ENCODE data around the gene LEKR1. TPM values are rescaled to one million over a fixed set of nuclear protein-coding genes. Genes with fewer than 3 reads are reported as not detected.

LEKR1 gene
- total and polyA plus RNA-seq, 2 of the 13 experiments (the other 11 are each of a cell fraction or from before 2014, with no cell fraction given) = 0.49 to 1.5 TPM

DNA sequence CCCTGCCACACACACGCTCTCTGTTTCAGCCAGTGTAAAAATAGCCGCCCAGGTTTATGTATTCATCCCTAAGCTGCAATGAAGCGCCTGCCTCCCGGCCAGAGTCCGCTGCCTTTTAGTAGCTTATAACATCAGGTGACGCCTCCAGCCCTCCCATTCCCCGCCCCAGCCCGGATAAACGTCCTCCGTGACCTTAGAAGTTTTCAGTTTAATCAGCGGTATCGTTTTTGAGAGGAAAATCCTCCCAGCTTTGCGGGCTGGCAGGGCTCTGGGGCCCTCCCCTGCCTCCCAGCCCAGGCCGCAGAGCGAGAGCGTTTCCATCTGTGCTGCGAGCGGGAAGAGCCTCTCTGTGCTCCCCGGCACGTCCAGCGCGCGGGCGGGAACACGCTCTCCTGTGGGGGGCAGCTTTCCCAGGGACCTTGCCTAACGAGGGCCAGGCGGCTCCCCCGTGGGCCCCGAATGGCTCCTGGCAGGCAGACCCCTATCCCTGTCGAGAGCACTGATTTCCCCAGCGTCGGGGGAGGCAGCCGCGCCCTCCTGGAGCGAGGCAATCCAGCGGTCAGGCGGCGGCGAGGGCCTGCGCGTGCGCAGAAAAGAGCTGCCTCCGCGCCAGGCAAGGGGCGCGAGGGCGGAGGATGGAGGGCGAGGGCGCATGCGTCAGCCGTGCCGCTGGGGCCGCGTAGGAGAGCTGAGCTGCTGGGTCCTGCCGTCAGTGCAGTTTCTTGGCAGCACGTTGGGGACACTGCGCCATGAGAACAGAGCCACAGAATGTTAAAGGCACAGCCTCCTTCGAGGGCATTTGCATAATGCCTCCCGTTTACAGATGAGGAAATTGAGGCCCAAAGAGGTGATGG lies 262.7 kb downstream of the LEKR1 start (continued):
- TF ChIP-seq, protein P1, sequence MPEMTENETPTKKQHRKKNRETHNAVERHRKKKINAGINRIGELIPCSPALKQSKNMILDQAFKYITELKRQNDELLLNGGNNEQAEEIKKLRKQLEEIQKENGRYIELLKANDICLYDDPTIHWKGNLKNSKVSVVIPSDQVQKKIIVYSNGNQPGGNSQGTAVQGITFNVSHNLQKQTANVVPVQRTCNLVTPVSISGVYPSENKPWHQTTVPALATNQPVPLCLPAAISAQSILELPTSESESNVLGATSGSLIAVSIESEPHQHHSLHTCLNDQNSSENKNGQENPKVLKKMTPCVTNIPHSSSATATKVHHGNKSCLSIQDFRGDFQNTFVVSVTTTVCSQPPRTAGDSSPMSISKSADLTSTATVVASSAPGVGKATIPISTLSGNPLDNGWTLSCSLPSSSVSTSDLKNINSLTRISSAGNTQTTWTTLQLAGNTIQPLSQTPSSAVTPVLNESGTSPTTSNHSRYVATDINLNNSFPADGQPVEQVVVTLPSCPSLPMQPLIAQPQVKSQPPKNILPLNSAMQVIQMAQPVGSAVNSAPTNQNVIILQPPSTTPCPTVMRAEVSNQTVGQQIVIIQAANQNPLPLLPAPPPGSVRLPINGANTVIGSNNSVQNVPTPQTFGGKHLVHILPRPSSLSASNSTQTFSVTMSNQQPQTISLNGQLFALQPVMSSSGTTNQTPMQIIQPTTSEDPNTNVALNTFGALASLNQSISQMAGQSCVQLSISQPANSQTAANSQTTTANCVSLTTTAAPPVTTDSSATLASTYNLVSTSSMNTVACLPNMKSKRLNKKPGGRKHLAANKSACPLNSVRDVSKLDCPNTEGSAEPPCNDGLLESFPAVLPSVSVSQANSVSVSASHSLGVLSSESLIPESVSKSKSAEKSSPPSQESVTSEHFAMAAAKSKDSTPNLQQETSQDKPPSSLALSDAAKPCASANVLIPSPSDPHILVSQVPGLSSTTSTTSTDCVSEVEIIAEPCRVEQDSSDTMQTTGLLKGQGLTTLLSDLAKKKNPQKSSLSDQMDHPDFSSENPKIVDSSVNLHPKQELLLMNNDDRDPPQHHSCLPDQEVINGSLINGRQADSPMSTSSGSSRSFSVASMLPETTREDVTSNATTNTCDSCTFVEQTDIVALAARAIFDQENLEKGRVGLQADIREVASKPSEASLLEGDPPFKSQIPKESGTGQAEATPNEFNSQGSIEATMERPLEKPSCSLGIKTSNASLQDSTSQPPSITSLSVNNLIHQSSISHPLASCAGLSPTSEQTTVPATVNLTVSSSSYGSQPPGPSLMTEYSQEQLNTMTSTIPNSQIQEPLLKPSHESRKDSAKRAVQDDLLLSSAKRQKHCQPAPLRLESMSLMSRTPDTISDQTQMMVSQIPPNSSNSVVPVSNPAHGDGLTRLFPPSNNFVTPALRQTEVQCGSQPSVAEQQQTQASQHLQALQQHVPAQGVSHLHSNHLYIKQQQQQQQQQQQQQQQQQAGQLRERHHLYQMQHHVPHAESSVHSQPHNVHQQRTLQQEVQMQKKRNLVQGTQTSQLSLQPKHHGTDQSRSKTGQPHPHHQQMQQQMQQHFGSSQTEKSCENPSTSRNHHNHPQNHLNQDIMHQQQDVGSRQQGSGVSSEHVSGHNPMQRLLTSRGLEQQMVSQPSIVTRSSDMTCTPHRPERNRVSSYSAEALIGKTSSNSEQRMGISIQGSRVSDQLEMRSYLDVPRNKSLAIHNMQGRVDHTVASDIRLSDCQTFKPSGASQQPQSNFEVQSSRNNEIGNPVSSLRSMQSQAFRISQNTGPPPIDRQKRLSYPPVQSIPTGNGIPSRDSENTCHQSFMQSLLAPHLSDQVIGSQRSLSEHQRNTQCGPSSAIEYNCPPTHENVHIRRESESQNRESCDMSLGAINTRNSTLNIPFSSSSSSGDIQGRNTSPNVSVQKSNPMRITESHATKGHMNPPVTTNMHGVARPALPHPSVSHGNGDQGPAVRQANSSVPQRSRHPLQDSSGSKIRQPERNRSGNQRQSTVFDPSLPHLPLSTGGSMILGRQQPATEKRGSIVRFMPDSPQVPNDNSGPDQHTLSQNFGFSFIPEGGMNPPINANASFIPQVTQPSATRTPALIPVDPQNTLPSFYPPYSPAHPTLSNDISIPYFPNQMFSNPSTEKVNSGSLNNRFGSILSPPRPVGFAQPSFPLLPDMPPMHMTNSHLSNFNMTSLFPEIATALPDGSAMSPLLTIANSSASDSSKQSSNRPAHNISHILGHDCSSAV (CRISPR knock-in tag; IDR thresholded peaks at IDR 0.05; ENCODE audit: borderline replicate concordance) = no peak
- TF ChIP-seq, protein P2, sequence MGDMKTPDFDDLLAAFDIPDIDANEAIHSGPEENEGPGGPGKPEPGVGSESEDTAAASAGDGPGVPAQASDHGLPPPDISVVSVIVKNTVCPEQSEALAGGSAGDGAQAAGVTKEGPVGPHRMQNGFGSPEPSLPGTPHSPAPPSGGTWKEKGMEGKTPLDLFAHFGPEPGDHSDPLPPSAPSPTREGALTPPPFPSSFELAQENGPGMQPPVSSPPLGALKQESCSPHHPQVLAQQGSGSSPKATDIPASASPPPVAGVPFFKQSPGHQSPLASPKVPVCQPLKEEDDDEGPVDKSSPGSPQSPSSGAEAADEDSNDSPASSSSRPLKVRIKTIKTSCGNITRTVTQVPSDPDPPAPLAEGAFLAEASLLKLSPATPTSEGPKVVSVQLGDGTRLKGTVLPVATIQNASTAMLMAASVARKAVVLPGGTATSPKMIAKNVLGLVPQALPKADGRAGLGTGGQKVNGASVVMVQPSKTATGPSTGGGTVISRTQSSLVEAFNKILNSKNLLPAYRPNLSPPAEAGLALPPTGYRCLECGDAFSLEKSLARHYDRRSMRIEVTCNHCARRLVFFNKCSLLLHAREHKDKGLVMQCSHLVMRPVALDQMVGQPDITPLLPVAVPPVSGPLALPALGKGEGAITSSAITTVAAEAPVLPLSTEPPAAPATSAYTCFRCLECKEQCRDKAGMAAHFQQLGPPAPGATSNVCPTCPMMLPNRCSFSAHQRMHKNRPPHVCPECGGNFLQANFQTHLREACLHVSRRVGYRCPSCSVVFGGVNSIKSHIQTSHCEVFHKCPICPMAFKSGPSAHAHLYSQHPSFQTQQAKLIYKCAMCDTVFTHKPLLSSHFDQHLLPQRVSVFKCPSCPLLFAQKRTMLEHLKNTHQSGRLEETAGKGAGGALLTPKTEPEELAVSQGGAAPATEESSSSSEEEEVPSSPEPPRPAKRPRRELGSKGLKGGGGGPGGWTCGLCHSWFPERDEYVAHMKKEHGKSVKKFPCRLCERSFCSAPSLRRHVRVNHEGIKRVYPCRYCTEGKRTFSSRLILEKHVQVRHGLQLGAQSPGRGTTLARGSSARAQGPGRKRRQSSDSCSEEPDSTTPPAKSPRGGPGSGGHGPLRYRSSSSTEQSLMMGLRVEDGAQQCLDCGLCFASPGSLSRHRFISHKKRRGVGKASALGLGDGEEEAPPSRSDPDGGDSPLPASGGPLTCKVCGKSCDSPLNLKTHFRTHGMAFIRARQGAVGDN (CRISPR knock-in tag; IDR thresholded peaks at IDR 0.05) = peak; percentile 100
- TF ChIP-seq, protein P3, sequence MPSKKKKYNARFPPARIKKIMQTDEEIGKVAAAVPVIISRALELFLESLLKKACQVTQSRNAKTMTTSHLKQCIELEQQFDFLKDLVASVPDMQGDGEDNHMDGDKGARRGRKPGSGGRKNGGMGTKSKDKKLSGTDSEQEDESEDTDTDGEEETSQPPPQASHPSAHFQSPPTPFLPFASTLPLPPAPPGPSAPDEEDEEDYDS (CRISPR knock-in tag; IDR thresholded peaks at IDR 0.05) = peak; percentile 91
- TF ChIP-seq, protein P4, sequence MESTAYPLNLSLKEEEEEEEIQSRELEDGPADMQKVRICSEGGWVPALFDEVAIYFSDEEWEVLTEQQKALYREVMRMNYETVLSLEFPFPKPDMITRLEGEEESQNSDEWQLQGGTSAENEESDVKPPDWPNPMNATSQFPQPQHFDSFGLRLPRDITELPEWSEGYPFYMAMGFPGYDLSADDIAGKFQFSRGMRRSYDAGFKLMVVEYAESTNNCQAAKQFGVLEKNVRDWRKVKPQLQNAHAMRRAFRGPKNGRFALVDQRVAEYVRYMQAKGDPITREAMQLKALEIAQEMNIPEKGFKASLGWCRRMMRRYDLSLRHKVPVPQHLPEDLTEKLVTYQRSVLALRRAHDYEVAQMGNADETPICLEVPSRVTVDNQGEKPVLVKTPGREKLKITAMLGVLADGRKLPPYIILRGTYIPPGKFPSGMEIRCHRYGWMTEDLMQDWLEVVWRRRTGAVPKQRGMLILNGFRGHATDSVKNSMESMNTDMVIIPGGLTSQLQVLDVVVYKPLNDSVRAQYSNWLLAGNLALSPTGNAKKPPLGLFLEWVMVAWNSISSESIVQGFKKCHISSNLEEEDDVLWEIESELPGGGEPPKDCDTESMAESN (CRISPR knock-in tag; conservative IDR thresholded peaks at IDR 0.05) = peak; percentile 78
- TF ChIP-seq HCFC1 (IDR thresholded peaks at IDR 0.05; ENCODE audit: low read depth, low read length) = no peak
- TF ChIP-seq, protein P5, sequence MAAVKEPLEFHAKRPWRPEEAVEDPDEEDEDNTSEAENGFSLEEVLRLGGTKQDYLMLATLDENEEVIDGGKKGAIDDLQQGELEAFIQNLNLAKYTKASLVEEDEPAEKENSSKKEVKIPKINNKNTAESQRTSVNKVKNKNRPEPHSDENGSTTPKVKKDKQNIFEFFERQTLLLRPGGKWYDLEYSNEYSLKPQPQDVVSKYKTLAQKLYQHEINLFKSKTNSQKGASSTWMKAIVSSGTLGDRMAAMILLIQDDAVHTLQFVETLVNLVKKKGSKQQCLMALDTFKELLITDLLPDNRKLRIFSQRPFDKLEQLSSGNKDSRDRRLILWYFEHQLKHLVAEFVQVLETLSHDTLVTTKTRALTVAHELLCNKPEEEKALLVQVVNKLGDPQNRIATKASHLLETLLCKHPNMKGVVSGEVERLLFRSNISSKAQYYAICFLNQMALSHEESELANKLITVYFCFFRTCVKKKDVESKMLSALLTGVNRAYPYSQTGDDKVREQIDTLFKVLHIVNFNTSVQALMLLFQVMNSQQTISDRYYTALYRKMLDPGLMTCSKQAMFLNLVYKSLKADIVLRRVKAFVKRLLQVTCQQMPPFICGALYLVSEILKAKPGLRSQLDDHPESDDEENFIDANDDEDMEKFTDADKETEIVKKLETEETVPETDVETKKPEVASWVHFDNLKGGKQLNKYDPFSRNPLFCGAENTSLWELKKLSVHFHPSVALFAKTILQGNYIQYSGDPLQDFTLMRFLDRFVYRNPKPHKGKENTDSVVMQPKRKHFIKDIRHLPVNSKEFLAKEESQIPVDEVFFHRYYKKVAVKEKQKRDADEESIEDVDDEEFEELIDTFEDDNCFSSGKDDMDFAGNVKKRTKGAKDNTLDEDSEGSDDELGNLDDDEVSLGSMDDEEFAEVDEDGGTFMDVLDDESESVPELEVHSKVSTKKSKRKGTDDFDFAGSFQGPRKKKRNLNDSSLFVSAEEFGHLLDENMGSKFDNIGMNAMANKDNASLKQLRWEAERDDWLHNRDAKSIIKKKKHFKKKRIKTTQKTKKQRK (IDR thresholded peaks at IDR 0.05; ENCODE audit: low read length) = no peak
- TF ChIP-seq, protein P6, sequence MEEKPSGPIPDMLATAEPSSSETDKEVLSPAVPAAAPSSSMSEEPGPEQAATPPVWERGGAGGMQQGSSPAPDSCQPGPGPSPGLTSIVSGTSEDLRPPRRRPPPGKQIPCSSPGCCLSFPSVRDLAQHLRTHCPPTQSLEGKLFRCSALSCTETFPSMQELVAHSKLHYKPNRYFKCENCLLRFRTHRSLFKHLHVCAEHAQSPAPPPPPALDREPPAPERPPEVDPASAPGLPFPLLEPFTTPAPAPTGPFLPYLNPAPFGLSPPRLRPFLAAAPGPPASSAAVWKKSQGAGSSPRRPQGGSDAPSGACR (CRISPR knock-in tag; IDR thresholded peaks at IDR 0.05) = peak; percentile 47; the same call in 1 of the 2 replicates
